ENCODE results near the gene PRKG1.

Gene PRKG1

DNA sequence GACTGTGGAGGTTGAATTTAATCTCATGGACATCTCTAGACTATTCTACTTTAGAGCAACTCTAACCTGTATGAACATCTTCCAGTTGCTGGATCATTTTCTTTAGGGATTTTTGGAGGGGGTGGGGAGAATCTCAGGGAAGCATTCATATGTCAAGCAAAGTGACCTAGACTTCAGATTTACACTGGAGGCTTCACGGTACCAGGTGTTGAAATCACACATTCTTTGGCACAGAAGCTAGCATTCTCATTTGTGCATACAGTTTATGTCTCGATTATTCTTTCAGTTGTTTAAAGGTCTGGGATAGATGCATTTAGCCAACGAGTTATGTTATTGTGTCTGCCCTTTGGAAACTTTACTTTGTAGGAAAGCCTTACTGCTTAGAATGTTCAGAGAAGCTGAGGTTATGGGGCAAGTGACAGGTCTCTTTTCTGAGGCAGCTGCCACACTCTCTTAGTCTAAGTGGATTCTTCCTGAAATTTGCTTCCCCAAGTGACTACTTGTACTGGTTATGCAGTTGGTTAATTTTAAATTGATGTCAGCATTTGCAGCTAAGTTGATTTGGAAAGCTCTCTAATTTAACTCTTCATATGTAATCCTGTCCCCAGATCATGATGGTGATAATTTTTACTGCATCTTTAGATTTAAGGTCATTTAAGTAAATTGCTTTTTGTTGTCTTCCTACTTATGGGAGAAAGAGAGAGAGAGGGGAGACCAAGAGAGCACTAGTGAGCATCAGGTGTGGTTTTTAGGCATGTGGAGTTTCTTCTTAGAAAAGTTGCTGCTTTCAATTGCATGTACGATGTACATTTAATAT is 153.8 kb downstream of the PRKG1 start:
- Histone ChIP-seq H3K27me3 (ENCODE audit: insufficient read depth, low read length) (no peaks in the 10 kb centered on the region), H3K9me3 (ENCODE audit: insufficient read depth, low read depth, low read length) (no peaks in the 10 kb centered on the region), H2AFZ (ENCODE audit: insufficient read depth, low read length, poor library complexity) (no peak overlapping the region), H4K91ac (ENCODE audit: low read depth, low read length) (no peak overlapping the region), H3K23ac (ENCODE audit: low read length) (no peak overlapping the region), H3K4me2 (ENCODE audit: low read length) (no peak overlapping the region), H2AK5ac (ENCODE audit: low read length) (no peak overlapping the region), H3K18ac (ENCODE audit: low read length) (no peak overlapping the region), H3K4ac (ENCODE audit: low read depth, low read length) (no peak overlapping the region), H4K12ac (ENCODE audit: low read depth, low read length) (no peak overlapping the region), H3K14ac (ENCODE audit: low read length) (no peak overlapping the region), H2BK12ac (ENCODE audit: low read length) (no peak overlapping the region), H3K4me1 (ENCODE audit: control insufficient read depth in 1 of 2, insufficient read depth in 2 of 2, low read length in 2 of 2) (no peaks in the 10 kb centered on the region), H3K79me2 (ENCODE audit: control insufficient read depth, insufficient read depth, low read length, poor library complexity) (no peaks in the 10 kb centered on the region), H3K27ac (ENCODE audit: low read depth, low read length) (no peak overlapping the region), H2BK120ac (ENCODE audit: insufficient read depth, low read length, poor library complexity) (no peak overlapping the region), H3K9ac (ENCODE audit: low read length) (no peak overlapping the region), H4K8ac (ENCODE audit: low read depth, low read length) (no peak overlapping the region), H3K79me1 (ENCODE audit: low read length) (no peaks in the 10 kb centered on the region), H3K36me3 (ENCODE audit: control insufficient read depth in 1 of 2, insufficient read depth in 2 of 2, low read length in 2 of 2) (no peaks in the 10 kb centered on the region), H2BK5ac (ENCODE audit: low read depth, low read length, poor library complexity) (no peak overlapping the region), H3K4me3 (ENCODE audit: low read depth, low read length) (no peak overlapping the region)
- no CpG with 5 or more reads among the region's 4 CpGs for WGBS (ENCODE audit: extremely low coverage, insufficient coverage, insufficient read length)
- DNase-seq: no peak

GRCh38 chr10:51228714-51229100 is 154.4 kb downstream of the PRKG1 start:
- H2AK5ac ChIP-seq (ENCODE audit: low read length): no peak overlapping the region
- H2BK12ac ChIP-seq (ENCODE audit: low read length): no peak overlapping the region
- no peak overlapping the region for H3K4me2 ChIP-seq (ENCODE audit: low read length)
- no peaks in the 10 kb centered on the region for H3K79me1 ChIP-seq (ENCODE audit: low read length)
- no peaks in the 10 kb centered on the region for H3K4me1 ChIP-seq (ENCODE audit: control insufficient read depth in 1 of 2, insufficient read depth in 2 of 2, low read length in 2 of 2)
- H3K4me3 ChIP-seq (ENCODE audit: low read depth, low read length): no peak overlapping the region
- no peak overlapping the region for H2BK120ac ChIP-seq (ENCODE audit: insufficient read depth, low read length, poor library complexity)
- no peak overlapping the region for H4K8ac ChIP-seq (ENCODE audit: low read depth, low read length)
- WGBS (ENCODE audit: extremely low coverage, insufficient coverage, insufficient read length): no CpG with 5 or more reads among the region's 4 CpGs
- H3K9me3 ChIP-seq (ENCODE audit: insufficient read depth, low read depth, low read length): no peaks in the 10 kb centered on the region
- H3K36me3 ChIP-seq (ENCODE audit: control insufficient read depth in 1 of 2, insufficient read depth in 2 of 2, low read length in 2 of 2): no peaks in the 10 kb centered on the region
- no peak overlapping the region for H3K18ac ChIP-seq (ENCODE audit: low read length)
- DNase-seq: no peak
- no peaks in the 10 kb centered on the region for H3K27me3 ChIP-seq (ENCODE audit: insufficient read depth, low read length)
- H3K14ac ChIP-seq (ENCODE audit: low read length): no peak overlapping the region
- no peak overlapping the region for H4K91ac ChIP-seq (ENCODE audit: low read depth, low read length)
- no peaks in the 10 kb centered on the region for H3K79me2 ChIP-seq (ENCODE audit: control insufficient read depth, insufficient read depth, low read length, poor library complexity)
- no peak overlapping the region for H3K23ac ChIP-seq (ENCODE audit: low read length)
- no peak overlapping the region for H3K9ac ChIP-seq (ENCODE audit: low read length)
- no peak overlapping the region for H2BK5ac ChIP-seq (ENCODE audit: low read depth, low read length, poor library complexity)
- H3K27ac ChIP-seq (ENCODE audit: low read depth, low read length): no peak overlapping the region
- no peak overlapping the region for H2AFZ ChIP-seq (ENCODE audit: insufficient read depth, low read length, poor library complexity)
- H4K12ac ChIP-seq (ENCODE audit: low read depth, low read length): no peak overlapping the region
- H3K4ac ChIP-seq (ENCODE audit: low read depth, low read length): no peak overlapping the region

DNA sequence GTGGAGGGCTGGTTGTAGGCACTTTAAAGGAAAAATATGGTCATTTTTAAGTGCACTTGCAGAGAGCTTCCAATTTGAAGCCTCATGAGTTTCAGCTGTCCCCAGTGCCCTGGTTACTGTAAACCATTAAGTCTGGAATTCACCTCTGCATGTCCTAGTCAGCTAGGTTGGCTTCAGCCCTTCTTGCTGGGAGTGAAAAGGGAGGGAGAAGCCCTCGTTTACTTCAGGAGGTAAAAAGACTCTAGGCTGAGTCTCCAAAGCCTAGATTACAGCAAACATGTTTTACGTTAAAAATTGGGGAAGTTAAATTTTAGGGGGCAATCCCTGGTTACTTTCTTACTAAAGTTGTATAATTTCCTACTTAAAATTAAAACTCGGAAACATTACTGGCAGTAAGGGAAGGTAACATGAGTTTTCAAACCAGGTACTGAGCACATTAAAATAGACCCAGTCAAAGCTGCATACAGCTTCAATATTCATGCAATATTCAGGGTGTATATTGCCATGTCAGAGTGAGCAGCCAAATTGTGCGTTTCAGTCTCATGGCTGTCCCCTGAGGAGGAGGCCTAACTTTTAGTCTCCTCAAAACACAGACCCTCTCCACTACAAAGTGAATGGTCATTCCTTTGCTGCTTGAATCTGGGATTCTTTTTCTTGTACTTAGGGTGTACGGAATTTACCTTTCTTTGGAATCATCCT is 156.7 kb downstream of the PRKG1 start:
- H3K14ac ChIP-seq (ENCODE audit: low read length): no peak overlapping the region
- H3K4me2 ChIP-seq (ENCODE audit: low read length): no peak overlapping the region
- no peak overlapping the region for H2AFZ ChIP-seq (ENCODE audit: insufficient read depth, low read length, poor library complexity)
- no CpG with 5 or more reads among the region's 5 CpGs for WGBS (ENCODE audit: extremely low coverage, insufficient coverage, insufficient read length)
- no peak overlapping the region for H3K9ac ChIP-seq (ENCODE audit: low read length)
- H3K23ac ChIP-seq (ENCODE audit: low read length): no peak overlapping the region
- H3K18ac ChIP-seq (ENCODE audit: low read length): no peak overlapping the region
- no peak overlapping the region for H2AK5ac ChIP-seq (ENCODE audit: low read length)
- no peak overlapping the region for H3K4me3 ChIP-seq (ENCODE audit: low read depth, low read length)
- H4K12ac ChIP-seq (ENCODE audit: low read depth, low read length): no peak overlapping the region
- H3K4me1 ChIP-seq (ENCODE audit: control insufficient read depth in 1 of 2, insufficient read depth in 2 of 2, low read length in 2 of 2): no peaks in the 10 kb centered on the region
- no peak overlapping the region for H4K8ac ChIP-seq (ENCODE audit: low read depth, low read length)
- no peak for DNase-seq
- H3K27ac ChIP-seq (ENCODE audit: low read depth, low read length): no peak overlapping the region
- no peaks in the 10 kb centered on the region for H3K79me1 ChIP-seq (ENCODE audit: low read length)
- no peak overlapping the region for H3K4ac ChIP-seq (ENCODE audit: low read depth, low read length)
- H4K91ac ChIP-seq (ENCODE audit: low read depth, low read length): no peak overlapping the region
- no peaks in the 10 kb centered on the region for H3K9me3 ChIP-seq (ENCODE audit: insufficient read depth, low read depth, low read length)
- no peak overlapping the region for H2BK5ac ChIP-seq (ENCODE audit: low read depth, low read length, poor library complexity)
- no peak overlapping the region for H2BK120ac ChIP-seq (ENCODE audit: insufficient read depth, low read length, poor library complexity)
- no peaks in the 10 kb centered on the region for H3K79me2 ChIP-seq (ENCODE audit: control insufficient read depth, insufficient read depth, low read length, poor library complexity)
- H3K27me3 ChIP-seq (ENCODE audit: insufficient read depth, low read length): no peaks in the 10 kb centered on the region
- no peak overlapping the region for H2BK12ac ChIP-seq (ENCODE audit: low read length)
- no peaks in the 10 kb centered on the region for H3K36me3 ChIP-seq (ENCODE audit: control insufficient read depth in 1 of 2, insufficient read depth in 2 of 2, low read length in 2 of 2)

DNA sequence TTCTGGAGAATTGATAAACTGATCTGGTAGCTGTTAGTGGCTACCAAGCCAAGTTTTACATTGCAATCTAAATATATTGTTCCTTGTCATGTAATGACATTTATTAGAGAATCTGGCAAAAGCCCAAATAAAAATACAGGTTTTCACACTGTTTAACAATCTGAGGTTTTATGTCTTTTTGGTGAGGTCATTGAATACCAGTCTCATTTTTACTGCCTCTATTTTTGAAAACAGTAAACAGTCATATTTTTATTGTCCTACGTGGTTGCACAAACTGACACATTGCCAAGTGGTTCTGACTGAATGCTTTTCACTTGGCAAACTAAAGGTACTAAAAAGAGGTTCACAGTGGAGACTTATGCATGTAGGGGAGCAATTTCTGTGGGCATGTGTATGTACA is 157.5 kb downstream of the PRKG1 start:
- H2AK5ac ChIP-seq (ENCODE audit: low read length): no peak overlapping the region
- no peaks in the 10 kb centered on the region for H3K4me1 ChIP-seq (ENCODE audit: control insufficient read depth in 1 of 2, insufficient read depth in 2 of 2, low read length in 2 of 2)
- H3K4ac ChIP-seq (ENCODE audit: low read depth, low read length): no peak overlapping the region

More for the DNA sequence above, 157.5 kb downstream of the PRKG1 start:
- H2AFZ ChIP-seq (ENCODE audit: insufficient read depth, low read length, poor library complexity): no peak overlapping the region
- DNase-seq: no peak
- H2BK5ac ChIP-seq (ENCODE audit: low read depth, low read length, poor library complexity): no peak overlapping the region
- no peak overlapping the region for H2BK120ac ChIP-seq (ENCODE audit: insufficient read depth, low read length, poor library complexity)
- no peak overlapping the region for H3K27ac ChIP-seq (ENCODE audit: low read depth, low read length)
- H4K91ac ChIP-seq (ENCODE audit: low read depth, low read length): no peak overlapping the region
- no peak overlapping the region for H3K4me3 ChIP-seq (ENCODE audit: low read depth, low read length)
- no peak overlapping the region for H3K14ac ChIP-seq (ENCODE audit: low read length)
- H3K9me3 ChIP-seq (ENCODE audit: insufficient read depth, low read depth, low read length): no peaks in the 10 kb centered on the region
- H3K4me2 ChIP-seq (ENCODE audit: low read length): no peak overlapping the region
- H3K27me3 ChIP-seq (ENCODE audit: insufficient read depth, low read length): no peaks in the 10 kb centered on the region
- H3K23ac ChIP-seq (ENCODE audit: low read length): no peak overlapping the region
- no peak overlapping the region for H4K8ac ChIP-seq (ENCODE audit: low read depth, low read length)
- H4K12ac ChIP-seq (ENCODE audit: low read depth, low read length): no peak overlapping the region
- H3K79me1 ChIP-seq (ENCODE audit: low read length): no peaks in the 10 kb centered on the region
- H3K9ac ChIP-seq (ENCODE audit: low read length): no peak overlapping the region
- H3K18ac ChIP-seq (ENCODE audit: low read length): no peak overlapping the region
- no CpG with 5 or more reads among the region's 1 CpG for WGBS (ENCODE audit: extremely low coverage, insufficient coverage, insufficient read length)
- H2BK12ac ChIP-seq (ENCODE audit: low read length): no peak overlapping the region
- no peaks in the 10 kb centered on the region for H3K36me3 ChIP-seq (ENCODE audit: control insufficient read depth in 1 of 2, insufficient read depth in 2 of 2, low read length in 2 of 2)
- no peaks in the 10 kb centered on the region for H3K79me2 ChIP-seq (ENCODE audit: control insufficient read depth, insufficient read depth, low read length, poor library complexity)

Measured in trophoblast cell (in vitro differentiated cells and primary cell).